PC-3 (cell line): ENCODE measurements around the gene ABCC2. TPM values are rescaled to one million over a fixed set of nuclear protein-coding genes. Genes with fewer than 3 reads are reported as not detected.

ENCODE experiments used
- ATAC-seq: fragments of 200-7000 bp; cut with Tn5 transposase; 2 replicates; pipeline ENCODE4 v1.9.1; 2020; ENCODE audit warnings: mild to moderate bottlenecking, moderate library complexity
- BruUV-seq: library from RNA; stranded (reverse); fragments of 400-500 nt; replicated peaks from 2 replicates; lab custom pipeline; 2021; lab: Mats Ljungman, UMichigan
- CTCF ChIA-PET: fragments of 300-600 bp; sonication (Branson Sonifier 250); formaldehyde crosslinking; loops from one replicate; lab custom pipeline; 2022; ENCODE audit warnings: antibody characterized with exemption; lab: Charles Lee
- POLR2A ChIA-PET: fragments of 300-600 bp; sonication (Branson Sonifier 250); formaldehyde crosslinking; loops from one replicate; lab custom pipeline; 2022; ENCODE audit warnings: antibody characterized with exemption; ENCODE audit not compliant: unreplicated experiment; lab: Charles Lee
- DNase-seq: peaks from one replicate; pipeline ENCODE4 v3.0.0-alpha.2; 2015
- H2AFZ ChIP-seq: fragments of 300-600 bp; sonication (generic); 2 replicates; pipeline ENCODE4 v1.6.0; 2016; ENCODE audit warnings: antibody characterized with exemption, low read length
- H3F3A ChIP-seq: fragments of 300-600 bp; sonication (generic); one replicate; pipeline ENCODE4 v1.6.0; 2017; ENCODE audit warnings: antibody characterized with exemption, low read length, control low read depth, mild to moderate bottlenecking; ENCODE audit not compliant: unreplicated experiment
- H3K27ac ChIP-seq: fragments of 300-600 bp; sonication (generic); 2 replicates; pipeline ENCODE4 v1.5.1; 2016; ENCODE audit warnings: mild to moderate bottlenecking, low read length
- H3K27me3 ChIP-seq: fragments of 300-600 bp; sonication (generic); 2 replicates; pipeline ENCODE4 v1.6.1; 2016; ENCODE audit warnings: low read length, mixed read lengths
- H3K36me3 ChIP-seq: fragments of 300-600 bp; sonication (generic); 2 replicates; pipeline ENCODE4 v1.6.1; 2016; ENCODE audit warnings: low read depth, mixed run types, low read length, mixed read lengths
- H3K4me1 ChIP-seq: fragments of 300-600 bp; sonication (generic); 2 replicates; pipeline ENCODE4 v1.5.1; 2016; ENCODE audit warnings: low read length; ENCODE audit not compliant: insufficient read depth
- H3K4me2 ChIP-seq: fragments of 300-600 bp; sonication (generic); 2 replicates; pipeline ENCODE4 v1.6.0; 2016; ENCODE audit warnings: low read length
- H3K4me3 ChIP-seq: fragments of 300-600 bp; sonication (generic); 2 replicates; pipeline ENCODE4 v1.5.1; 2016; ENCODE audit warnings: mild to moderate bottlenecking, low read length, mixed read lengths
- H3K79me2 ChIP-seq: fragments of 300-600 bp; sonication (generic); 2 replicates; pipeline ENCODE4 v1.6.1; 2017; ENCODE audit warnings: low read length, mixed read lengths
- H3K9ac ChIP-seq: fragments of 300-600 bp; sonication (generic); 2 replicates; pipeline ENCODE4 v1.6.0; 2016; ENCODE audit warnings: mild to moderate bottlenecking, low read length
- H3K9me2 ChIP-seq: fragments of 300-600 bp; sonication (generic); replicated peaks from 2 replicates; pipeline ENCODE4 v1.6.1; 2016; ENCODE audit warnings: mixed run types, low read length, mixed read lengths
- H3K9me3 ChIP-seq: fragments of 300-600 bp; sonication (generic); 2 replicates; pipeline ENCODE4 v1.6.1; 2016; ENCODE audit warnings: low read length, mixed read lengths
- H4K20me1 ChIP-seq: fragments of 300-600 bp; sonication (generic); 2 replicates; pipeline ENCODE4 v1.6.1; 2016; ENCODE audit warnings: low read length, mixed read lengths
- CTCF ChIP-seq: fragments of 300-600 bp; sonication (generic); conservative IDR thresholded peaks from 2 replicates; pipeline ENCODE4 v1.5.1; 2017; ENCODE audit warnings: antibody characterized with exemption, low read depth, mild to moderate bottlenecking, low read length
- EZH2 ChIP-seq: fragments of 300-600 bp; sonication (generic); IDR thresholded peaks from one replicate; pipeline ENCODE4 v1.6.1; 2017; ENCODE audit warnings: antibody characterized with exemption, mild to moderate bottlenecking, low read length; ENCODE audit not compliant: unreplicated experiment
- EZH2phosphoT487 ChIP-seq: fragments of 300-600 bp; sonication (generic); IDR thresholded peaks from 2 replicates; pipeline ENCODE4 v1.6.1; 2018; ENCODE audit warnings: mild to moderate bottlenecking, antibody characterized with exemption, low read length, borderline replicate concordance
- intact Hi-C: fragments of 100-400 bp; cut with micrococcal nuclease; formaldehyde crosslinking; loops from 2 replicates; pipeline ENCODE4 v1.9.0; 2023
- total RNA-seq: library from RNA; depleted of rRNA; stranded (reverse); fragments of >200 nt; gene quantifications from 2 replicates; pipeline ENCODE4 v1.2.3, GENCODE V29; 2014

Gene ABCC2
- total RNA-seq, 1 experiment from 2014 or later = 2.4 TPM

- no peaks in the 10 kb centered on the region for H3K9me3 ChIP-seq
- H3K36me3 ChIP-seq = no peaks in the 10 kb centered on the region
- ATAC-seq (no peak), DNase-seq (no peak)
- ChIA-PET POLR2A (no interaction called here), CTCF (no interaction called here)
- H2AFZ ChIP-seq = no peak overlapping the region
- no peaks in the 10 kb centered on the region for H3K79me2 ChIP-seq
- H3K4me1 ChIP-seq = no peaks in the 10 kb centered on the region
- no peak overlapping the region for H3K9ac ChIP-seq
- no peaks in the 10 kb centered on the region for H3K9me2 ChIP-seq
- TF ChIP-seq CTCF (no peak), EZH2phosphoT487 (no peak), EZH2 (no peak)
- no TSS peak for BruUV-seq
- H3K27ac ChIP-seq = no peak overlapping the region
- no peak overlapping the region for H3K4me2 ChIP-seq
- H4K20me1 ChIP-seq = no peaks in the 10 kb centered on the region
- no peaks in the 10 kb centered on the region for H3K27me3 ChIP-seq
- no peak overlapping the region for H3K4me3 ChIP-seq
- intact Hi-C loops = no loop called here
- H3F3A ChIP-seq = no peaks in the 10 kb centered on the region
These were observed 92.1 kb downstream of the ABCC2 start for GRCh38 chr10:99874341-99875085.

GRCh38 chr10:99875473-99875872 lies 93.0 kb downstream of the ABCC2 start:
- DNase-seq (no peak), ATAC-seq (no peak)
- no peak for TF ChIP-seq CTCF
- TF ChIP-seq EZH2 = no peak
- no peak for TF ChIP-seq EZH2phosphoT487
- no peak overlapping the region for H3K27ac ChIP-seq
- ChIA-PET CTCF (no interaction called here), POLR2A (no interaction called here)
- no peaks in the 10 kb centered on the region for H4K20me1 ChIP-seq
- no peaks in the 10 kb centered on the region for H3K9me3 ChIP-seq
- H3F3A ChIP-seq = no peaks in the 10 kb centered on the region
- intact Hi-C loops = no loop called here
- H3K9me2 ChIP-seq = no peaks in the 10 kb centered on the region
- no peak overlapping the region for H2AFZ ChIP-seq
- H3K4me1 ChIP-seq = no peaks in the 10 kb centered on the region
- no peak overlapping the region for H3K4me3 ChIP-seq
- no peaks in the 10 kb centered on the region for H3K36me3 ChIP-seq
- BruUV-seq = no TSS peak
- H3K27me3 ChIP-seq = no peaks in the 10 kb centered on the region
- H3K4me2 ChIP-seq = no peak overlapping the region
- no peak overlapping the region for H3K9ac ChIP-seq
- H3K79me2 ChIP-seq = no peaks in the 10 kb centered on the region

GRCh38 chr10:99880080-99880835 lies 97.8 kb downstream of the ABCC2 start:
- H3K4me2 ChIP-seq = no peak overlapping the region
- no peaks in the 10 kb centered on the region for H3K79me2 ChIP-seq
- H3K9me2 ChIP-seq = no peaks in the 10 kb centered on the region
- H3K9me3 ChIP-seq = no peaks in the 10 kb centered on the region
- no peaks in the 10 kb centered on the region for H4K20me1 ChIP-seq
- no peak overlapping the region for H3K4me3 ChIP-seq
- H3K27ac ChIP-seq = no peak overlapping the region
- ChIA-PET CTCF (no interaction called here), POLR2A (no interaction called here)
- TF ChIP-seq EZH2phosphoT487 = no peak
- no peaks in the 10 kb centered on the region for H3K4me1 ChIP-seq
- no peaks in the 10 kb centered on the region for H3K27me3 ChIP-seq
- intact Hi-C loops = no loop called here
- no TSS peak for BruUV-seq
- no peak overlapping the region for H2AFZ ChIP-seq
- DNase-seq (no peak), ATAC-seq (no peak)
- no peaks in the 10 kb centered on the region for H3F3A ChIP-seq
- H3K9ac ChIP-seq = no peak overlapping the region
- H3K36me3 ChIP-seq = no peaks in the 10 kb centered on the region; the same call in none of the 2 replicates
